T-helper 2 cell treated with Interferon-gamma antibody and Interleukin-4, amounts not matched to agents 5 μg/mL and 100 μg/mL, for 36 hours (primary cell): Measurements from ENCODE around the gene RNU5D-1.
A peak's percentile ranks its signal among the peaks of the same experiment; 100 is the strongest.

Experiments
- DNase-seq: peaks from one replicate; pipeline ENCODE4 v3.0.0; 2021; ENCODE audit warnings: low spot score
- H3K27ac Mint-ChIP-seq: one replicate; pipeline ENCODE4 v1.8.0; 2021; ENCODE audit warnings: mild to moderate bottlenecking, mixed read lengths
- H3K27me3 Mint-ChIP-seq: one replicate; pipeline ENCODE4 v1.8.0; 2021; ENCODE audit warnings: low read depth, mixed read lengths
- H3K36me3 Mint-ChIP-seq: one replicate; pipeline ENCODE4 v1.8.0; 2021; ENCODE audit warnings: low read depth, mixed read lengths
- H3K4me1 Mint-ChIP-seq: one replicate; pipeline ENCODE4 v1.8.0; 2021; ENCODE audit warnings: low read depth, mixed read lengths
- H3K4me3 Mint-ChIP-seq: one replicate; pipeline ENCODE4 v1.8.0; 2022; ENCODE audit warnings: mild to moderate bottlenecking, moderate library complexity, mixed read lengths
- H3K9me3 Mint-ChIP-seq: one replicate; pipeline ENCODE4 v1.8.0; 2021; ENCODE audit warnings: mixed read lengths

The RNU5D-1 gene

GRCh38 chr1:44721485-44722361 is 9.2 kb downstream of the RNU5D-1 start:
- Mint-ChIP-seq H3K36me3 (peaks cover 11% of the 10 kb centered on the region), H3K9me3 (no peaks in the 10 kb centered on the region), H3K27ac (peak overlapping the region; percentile 96), H3K4me3 (peak overlapping the region; percentile 76), H3K4me1 (peaks cover 63% of the 10 kb centered on the region), H3K27me3 (no peaks in the 10 kb centered on the region)
- peak; percentile 88 for DNase-seq

GRCh38 chr1:44720281-44720680 is 10.7 kb downstream of the RNU5D-1 start:
- peak overlapping the region; percentile 96 for H3K27ac Mint-ChIP-seq
- H3K27me3 Mint-ChIP-seq = no peaks in the 10 kb centered on the region
- H3K4me1 Mint-ChIP-seq = peaks cover 65% of the 10 kb centered on the region
- no peak for DNase-seq
- peaks cover 5% of the 10 kb centered on the region for H3K36me3 Mint-ChIP-seq
- no peaks in the 10 kb centered on the region for H3K9me3 Mint-ChIP-seq
- H3K4me3 Mint-ChIP-seq = peak overlapping the region; percentile 54

GRCh38 chr1:44719318-44719717 is 11.7 kb downstream of the RNU5D-1 start:
- H3K4me3 Mint-ChIP-seq = peak overlapping the region; percentile 20
- H3K4me1 Mint-ChIP-seq = peaks cover 66% of the 10 kb centered on the region
- H3K9me3 Mint-ChIP-seq = no peaks in the 10 kb centered on the region
- H3K27me3 Mint-ChIP-seq = no peaks in the 10 kb centered on the region
- no peak overlapping the region for H3K27ac Mint-ChIP-seq
- DNase-seq = no peak
- no peaks in the 10 kb centered on the region for H3K36me3 Mint-ChIP-seq

GRCh38 chr1:44718091-44718490 is 12.9 kb downstream of the RNU5D-1 start:
- Mint-ChIP-seq H3K27ac (peak overlapping the region; percentile 72), H3K4me3 (peak overlapping the region; percentile 3), H3K4me1 (peaks cover 57% of the 10 kb centered on the region), H3K27me3 (no peaks in the 10 kb centered on the region), H3K36me3 (no peaks in the 10 kb centered on the region), H3K9me3 (no peaks in the 10 kb centered on the region)
- DNase-seq = no peak

- H3K27me3 Mint-ChIP-seq = no peaks in the 10 kb centered on the region
These were observed 13.3 kb downstream of the RNU5D-1 start for GRCh38 chr1:44717653-44718052.

GRCh38 chr1:44717156-44717555 is 13.8 kb downstream of the RNU5D-1 start:
- peak overlapping the region; percentile 3 for H3K4me3 Mint-ChIP-seq
- H3K36me3 Mint-ChIP-seq = no peaks in the 10 kb centered on the region
- peaks cover 55% of the 10 kb centered on the region for H3K4me1 Mint-ChIP-seq
- H3K27ac Mint-ChIP-seq = peak overlapping the region; percentile 40
- no peaks in the 10 kb centered on the region for H3K27me3 Mint-ChIP-seq
- no peaks in the 10 kb centered on the region for H3K9me3 Mint-ChIP-seq
- no peak for DNase-seq

More at GRCh38 chr1:44717653-44718052, 13.3 kb downstream of the RNU5D-1 start:
- no peak for DNase-seq
- no peaks in the 10 kb centered on the region for H3K36me3 Mint-ChIP-seq
- no peaks in the 10 kb centered on the region for H3K9me3 Mint-ChIP-seq
- H3K4me3 Mint-ChIP-seq = peak overlapping the region; percentile 3
- peaks cover 55% of the 10 kb centered on the region for H3K4me1 Mint-ChIP-seq
- peak overlapping the region; percentile 40 for H3K27ac Mint-ChIP-seq

GRCh38 chr1:44714944-44715571 is 15.9 kb downstream of the RNU5D-1 start:
- peak overlapping the region; percentile 67 for H3K4me3 Mint-ChIP-seq
- H3K36me3 Mint-ChIP-seq = no peaks in the 10 kb centered on the region
- H3K9me3 Mint-ChIP-seq = no peaks in the 10 kb centered on the region
- H3K27me3 Mint-ChIP-seq = peaks cover 13% of the 10 kb centered on the region
- peak overlapping the region; percentile 78 for H3K27ac Mint-ChIP-seq
- peak; percentile 59 for DNase-seq
- H3K4me1 Mint-ChIP-seq = peaks cover 37% of the 10 kb centered on the region

- Mint-ChIP-seq H3K27me3 (peaks cover 13% of the 10 kb centered on the region), H3K27ac (no peak overlapping the region), H3K4me3 (peak overlapping the region; percentile 67), H3K36me3 (no peaks in the 10 kb centered on the region), H3K4me1 (peaks cover 36% of the 10 kb centered on the region), H3K9me3 (no peaks in the 10 kb centered on the region)
- no peak for DNase-seq
These were observed 16.4 kb downstream of the RNU5D-1 start for GRCh38 chr1:44714532-44714931.

GRCh38 chr1:44713321-44713781 is 17.6 kb downstream of the RNU5D-1 start:
- Mint-ChIP-seq H3K9me3 (no peaks in the 10 kb centered on the region), H3K36me3 (no peaks in the 10 kb centered on the region), H3K4me3 (no peak overlapping the region), H3K27ac (no peak overlapping the region), H3K27me3 (peaks cover 15% of the 10 kb centered on the region), H3K4me1 (peaks cover 32% of the 10 kb centered on the region)
- no peak for DNase-seq

- no peaks in the 10 kb centered on the region for H3K36me3 Mint-ChIP-seq
- peaks cover 8% of the 10 kb centered on the region for H3K4me1 Mint-ChIP-seq
- H3K4me3 Mint-ChIP-seq = peak overlapping the region; percentile 57
- peak; percentile 30 for DNase-seq
- no peak overlapping the region for H3K27ac Mint-ChIP-seq
- H3K9me3 Mint-ChIP-seq = no peaks in the 10 kb centered on the region
- peaks cover 15% of the 10 kb centered on the region for H3K27me3 Mint-ChIP-seq
These were observed 22.8 kb downstream of the RNU5D-1 start for GRCh38 chr1:44707959-44708831.

- Mint-ChIP-seq H3K9me3 (no peaks in the 10 kb centered on the region), H3K4me1 (peaks cover 8% of the 10 kb centered on the region), H3K36me3 (no peaks in the 10 kb centered on the region), H3K27me3 (peaks cover 15% of the 10 kb centered on the region), H3K27ac (no peak overlapping the region), H3K4me3 (no peak overlapping the region)
- no peak for DNase-seq
These were observed 23.7 kb downstream of the RNU5D-1 start for GRCh38 chr1:44707112-44707881.

- Mint-ChIP-seq H3K27me3 (peaks cover 6% of the 10 kb centered on the region), H3K36me3 (no peaks in the 10 kb centered on the region), H3K4me3 (no peak overlapping the region), H3K27ac (no peak overlapping the region), H3K9me3 (no peaks in the 10 kb centered on the region), H3K4me1 (peaks cover 8% of the 10 kb centered on the region)
- DNase-seq = no peak
These were observed 25.0 kb downstream of the RNU5D-1 start for GRCh38 chr1:44705938-44706337.

GRCh38 chr1:44705470-44705869 is 25.5 kb downstream of the RNU5D-1 start:
- H3K36me3 Mint-ChIP-seq = no peaks in the 10 kb centered on the region
- H3K27me3 Mint-ChIP-seq = peaks cover 2% of the 10 kb centered on the region
- no peak overlapping the region for H3K27ac Mint-ChIP-seq
- no peaks in the 10 kb centered on the region for H3K9me3 Mint-ChIP-seq
- H3K4me1 Mint-ChIP-seq = peaks cover 8% of the 10 kb centered on the region
- H3K4me3 Mint-ChIP-seq = no peak overlapping the region
- no peak for DNase-seq
